HG03558 (cell line): ENCODE data around the gene GLDN.

ENCODE experiments used
- ATAC-seq: cut with Tn5 transposase; IDR thresholded peaks from one replicate; pipeline ENCODE4 v1.9.1; 2021; ENCODE audit warnings: moderate number of reproducible peaks; ENCODE audit not compliant: unreplicated experiment; ENCODE audit errors: extremely low read depth

The GLDN gene

DNA sequence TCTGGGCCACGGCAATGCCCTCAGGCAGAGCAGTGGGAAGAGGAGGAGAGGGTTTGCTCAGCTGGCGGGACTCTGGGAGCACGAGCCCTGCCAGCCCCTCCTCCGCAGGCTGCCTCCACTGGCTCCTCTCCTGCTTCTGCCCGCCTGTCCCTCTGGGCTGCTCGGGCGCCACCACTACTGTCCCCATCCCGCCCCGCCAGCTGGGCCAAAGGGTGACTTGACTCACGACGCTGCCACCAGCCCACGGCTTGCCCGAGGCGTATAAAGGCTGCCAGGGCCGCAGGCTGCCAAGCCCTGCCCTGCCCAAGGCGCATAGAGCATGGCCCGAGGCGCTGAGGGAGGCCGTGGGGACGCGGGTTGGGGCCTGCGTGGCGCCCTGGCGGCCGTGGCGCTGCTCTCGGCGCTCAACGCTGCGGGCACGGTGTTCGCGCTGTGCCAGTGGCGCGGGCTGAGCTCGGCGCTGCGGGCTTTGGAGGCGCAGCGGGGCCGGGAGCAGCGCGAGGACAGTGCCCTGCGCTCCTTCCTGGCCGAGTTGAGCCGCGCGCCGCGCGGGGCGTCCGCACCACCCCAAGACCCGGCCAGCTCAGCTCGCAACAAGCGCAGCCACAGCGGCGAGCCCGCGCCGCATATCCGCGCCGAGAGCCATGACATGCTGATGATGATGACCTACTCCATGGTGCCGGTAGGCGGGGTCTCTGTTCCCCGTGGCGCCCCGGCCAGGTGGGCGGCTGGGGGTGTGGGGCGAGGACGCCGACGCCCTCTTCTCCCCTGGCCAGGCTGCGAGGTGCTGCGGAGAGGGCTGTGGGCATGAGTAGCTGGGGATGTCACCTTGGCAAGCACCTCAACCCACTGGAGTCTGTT is at the start of gene GLDN:
Gene GLDN, plus strand, starts transcription at position 290 of the 861 bp plus-strand sequence. Its CDS starts 30 bp downstream, at position 320.
- ATAC-seq = no peak

DNA sequence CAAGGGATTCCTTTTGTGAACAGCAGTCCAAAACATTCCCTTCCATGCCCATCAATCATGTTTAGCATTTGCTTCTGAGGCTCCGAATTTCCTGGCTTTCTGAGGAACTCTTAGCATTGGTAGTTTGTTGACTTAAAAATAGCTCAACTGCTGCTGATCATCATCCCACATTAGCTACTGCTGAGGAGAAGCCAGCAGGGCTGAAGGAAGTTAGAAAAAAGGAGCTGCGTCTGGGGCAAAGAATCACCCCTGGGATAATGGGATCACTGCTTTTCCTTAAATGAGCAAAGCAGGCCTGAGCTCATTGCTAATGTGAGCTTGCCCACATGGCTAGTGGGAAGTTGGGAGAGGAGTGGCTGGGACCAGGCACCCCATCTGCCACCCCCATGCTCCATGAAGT is 42.8 kb upstream of the GLDN start:
- no peak for ATAC-seq

- ATAC-seq = no peak
Observed at GRCh38 chr15:51299187-51300015, 42.1 kb upstream of the GLDN start.

- ATAC-seq = no peak
Observed at GRCh38 chr15:51302480-51302879, 39.0 kb upstream of the GLDN start.

- no peak for ATAC-seq
Observed at GRCh38 chr15:51303462-51303980, 37.9 kb upstream of the GLDN start.

GRCh38 chr15:51307325-51307724 is 34.1 kb upstream of the GLDN start:
- no peak for ATAC-seq

DNA sequence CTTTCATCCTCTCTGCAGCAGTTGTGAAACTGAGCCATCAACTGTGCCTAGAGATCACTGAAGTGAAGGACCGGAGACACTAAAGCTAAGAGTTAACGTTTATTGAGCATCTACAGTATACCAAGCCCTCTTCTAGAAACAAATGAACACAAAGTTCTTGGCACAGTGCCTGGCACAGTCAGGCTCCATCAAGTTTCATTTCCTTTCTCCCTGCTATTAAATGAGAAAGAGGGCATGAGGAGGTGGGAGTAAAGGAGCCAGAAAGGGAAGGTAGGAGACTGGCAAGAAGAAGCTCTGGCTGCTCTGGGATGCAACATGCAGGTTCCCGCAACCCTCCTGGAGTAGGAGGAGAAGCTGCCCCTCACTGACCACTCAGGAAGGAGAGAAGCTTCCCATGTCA is 33.6 kb upstream of the GLDN start:
- ATAC-seq = no peak

- no peak for ATAC-seq
Observed at GRCh38 chr15:51310064-51310463, 31.4 kb upstream of the GLDN start.

GRCh38 chr15:51311510-51311909 is 29.9 kb upstream of the GLDN start:
- ATAC-seq = no peak

DNA sequence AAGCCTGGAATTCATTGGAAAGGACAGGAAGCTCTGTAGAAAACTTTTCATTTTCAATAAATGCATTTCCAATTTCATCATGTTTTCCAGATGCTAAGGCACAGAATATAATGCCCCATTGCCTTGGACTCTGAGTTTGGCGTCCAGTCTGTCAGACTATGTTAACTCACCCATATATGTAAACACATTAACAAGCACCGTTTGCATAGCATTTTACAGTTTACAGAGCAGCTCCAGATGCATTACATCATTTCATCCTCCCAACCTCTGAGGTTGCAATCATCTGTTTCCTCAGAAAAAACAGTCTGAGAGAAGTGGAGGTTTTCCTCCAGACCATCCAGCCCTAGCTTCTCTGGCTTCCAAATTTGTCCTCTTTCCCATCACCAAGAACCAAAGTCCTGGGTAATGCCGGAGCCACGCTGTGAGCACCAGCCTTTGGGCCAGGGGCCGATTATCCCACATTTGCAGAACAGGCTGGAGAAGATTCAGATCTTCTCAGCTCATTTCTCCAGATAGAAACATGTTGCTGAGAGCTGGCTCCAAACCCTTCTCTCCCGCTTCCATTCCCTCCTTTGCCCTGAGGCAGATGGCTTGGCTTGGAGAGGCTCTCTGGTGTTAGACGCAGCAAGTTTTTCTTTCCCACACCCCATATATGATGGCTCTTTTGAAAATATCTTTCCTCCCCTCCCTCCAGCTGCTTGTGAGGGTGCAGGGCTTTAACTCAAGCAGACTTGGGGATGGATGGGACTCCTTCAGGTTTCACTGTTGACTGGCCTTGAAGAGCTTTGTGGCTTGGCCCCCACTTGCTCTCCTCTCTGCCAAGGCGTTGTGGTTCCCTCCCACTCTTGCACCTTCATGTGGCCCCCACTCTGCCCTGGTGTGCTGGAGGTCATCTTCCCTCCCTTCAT is 29.0 kb upstream of the GLDN start:
- no peak for ATAC-seq

GRCh38 chr15:51313074-51313393 is 28.4 kb upstream of the GLDN start:
- no peak for ATAC-seq

- ATAC-seq = no peak
Observed at GRCh38 chr15:51313644-51314280, 27.7 kb upstream of the GLDN start.

DNA sequence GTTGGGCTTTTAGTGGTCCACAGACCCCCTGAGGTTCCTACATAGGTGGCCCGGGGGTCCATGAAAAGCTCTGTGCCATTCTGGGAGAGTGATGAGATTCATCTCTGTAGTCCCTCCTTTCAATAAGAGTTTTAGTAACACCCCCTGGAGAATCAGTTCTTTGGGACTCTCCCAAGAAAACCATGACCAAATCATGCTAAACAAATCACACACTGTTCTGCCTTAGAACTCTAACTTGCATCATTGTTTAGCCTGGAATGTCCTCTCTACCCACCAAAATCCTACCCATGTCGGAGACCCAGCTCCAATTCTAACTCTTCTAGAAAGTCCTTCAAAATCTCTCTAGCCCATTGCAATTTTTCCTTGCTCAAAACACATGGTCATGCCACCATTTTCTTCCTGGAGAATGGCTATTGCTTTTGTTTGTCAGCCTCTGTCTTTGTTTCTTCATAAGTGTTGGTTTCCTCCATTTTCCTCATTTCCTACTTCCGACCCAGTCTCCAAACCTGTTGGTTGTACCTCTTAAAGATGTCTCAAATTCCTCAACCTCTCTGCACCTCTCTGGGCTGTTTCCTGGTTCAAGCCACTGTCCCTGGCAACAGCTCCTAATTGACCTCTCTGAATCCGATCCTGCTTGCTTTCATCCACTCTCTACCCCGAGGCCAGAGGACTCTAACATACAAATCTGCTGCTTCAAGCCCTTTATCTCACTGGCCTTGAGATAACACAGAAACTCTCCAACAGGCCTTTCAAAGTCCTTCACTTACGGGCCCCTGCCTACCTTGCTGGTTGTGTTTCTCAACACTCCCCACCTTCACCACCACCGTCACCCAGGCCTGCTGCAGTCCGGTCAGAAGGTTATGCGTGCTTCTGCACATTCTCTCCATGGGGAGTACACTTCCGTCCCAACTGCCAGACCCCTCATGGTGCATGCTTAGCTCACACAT is 26.8 kb upstream of the GLDN start:
- ATAC-seq = no peak

DNA sequence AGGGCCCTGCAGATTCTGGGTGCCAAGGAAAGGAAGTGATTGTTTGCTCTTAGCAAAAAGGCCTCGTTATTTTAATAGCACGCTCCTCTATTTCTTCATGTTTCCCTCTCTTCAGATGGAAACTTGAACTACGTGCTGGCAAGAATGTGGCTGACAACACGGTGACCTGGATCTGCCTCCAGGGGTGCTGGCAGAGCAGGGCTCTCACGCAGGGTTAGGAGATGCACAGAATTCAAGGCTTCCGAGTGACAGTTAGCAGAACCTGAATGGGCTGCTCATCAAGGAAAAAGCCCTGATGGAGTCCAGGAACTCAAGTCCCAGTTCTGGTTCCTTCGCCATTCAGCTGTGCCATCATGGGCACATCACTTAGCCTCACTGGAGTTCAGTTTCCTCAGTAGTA is 25.7 kb upstream of the GLDN start:
- ATAC-seq = no peak

DNA sequence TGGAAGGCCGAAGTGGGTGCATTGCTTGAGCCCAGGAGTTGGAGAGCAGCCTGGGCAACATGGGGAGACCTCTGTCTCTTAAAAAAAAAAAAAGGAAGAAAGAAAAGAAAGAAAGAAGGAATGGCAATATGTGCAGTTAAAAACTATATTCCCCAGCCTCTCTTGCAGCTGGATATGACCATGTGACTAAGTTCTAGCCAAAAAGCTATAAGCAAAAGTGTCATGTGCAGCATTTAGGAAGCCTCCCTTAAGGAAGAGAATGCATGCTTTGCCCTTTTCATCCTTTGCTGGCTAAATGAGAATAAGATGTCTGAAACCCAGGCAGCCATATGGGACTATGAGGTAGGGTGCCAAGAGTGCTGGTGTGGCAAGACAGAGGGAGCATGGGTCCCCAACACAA is 24.8 kb upstream of the GLDN start:
- ATAC-seq = no peak

DNA sequence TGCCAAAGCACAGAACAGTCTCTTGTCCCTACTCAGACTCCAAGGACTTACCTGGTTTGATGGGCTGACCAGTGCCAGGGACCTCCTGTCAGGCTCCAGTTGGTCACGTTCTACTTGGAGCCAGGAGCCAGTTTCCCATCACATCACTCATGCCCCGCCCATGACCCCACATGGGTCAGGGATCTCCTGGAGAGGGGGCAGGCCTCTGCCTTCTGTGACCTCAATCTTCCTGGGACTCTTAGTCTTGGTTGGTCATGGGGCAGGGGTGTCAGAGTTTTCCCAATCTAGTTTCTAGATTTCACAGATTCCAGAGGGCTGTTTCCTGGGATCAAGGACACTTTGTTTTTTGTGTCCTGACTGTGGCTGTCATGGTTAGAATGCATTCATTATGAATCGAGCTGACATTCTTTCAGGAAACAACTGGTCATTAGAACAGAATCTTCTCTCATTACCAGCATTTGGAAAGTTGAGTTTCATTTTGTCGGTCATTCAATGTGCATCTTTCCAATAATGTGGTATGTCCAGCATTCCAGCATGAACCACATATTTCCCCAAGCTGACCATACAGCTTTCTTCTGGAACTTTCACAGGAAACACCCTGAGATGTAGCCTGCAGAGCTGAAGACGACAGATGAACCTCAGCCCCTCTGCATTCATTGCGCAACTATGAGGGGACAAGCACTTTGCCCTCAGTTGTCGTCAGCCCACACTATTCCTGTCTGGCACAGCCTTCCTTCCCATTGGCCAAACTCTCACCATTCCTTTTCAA is 22.9 kb upstream of the GLDN start:
- ATAC-seq = no peak

DNA sequence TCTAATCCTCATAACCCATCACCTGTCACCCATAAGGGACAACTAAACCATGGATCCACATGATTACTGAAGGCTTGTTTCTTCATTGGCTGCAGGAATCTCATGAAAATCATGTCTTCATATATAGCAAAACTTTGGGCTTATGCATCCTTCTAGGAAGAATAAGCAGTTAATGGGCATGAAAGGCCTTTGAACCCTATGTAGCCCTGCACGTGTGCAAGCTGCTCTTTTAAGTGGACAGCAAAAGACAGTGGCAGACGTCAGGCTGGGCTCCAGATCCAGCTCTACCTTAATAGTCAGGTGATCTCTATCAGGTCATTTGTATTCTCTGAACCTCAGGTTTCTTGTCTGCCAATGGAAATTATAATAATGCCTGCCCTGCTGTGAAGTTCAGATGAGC is 21.9 kb upstream of the GLDN start:
- no peak for ATAC-seq

DNA sequence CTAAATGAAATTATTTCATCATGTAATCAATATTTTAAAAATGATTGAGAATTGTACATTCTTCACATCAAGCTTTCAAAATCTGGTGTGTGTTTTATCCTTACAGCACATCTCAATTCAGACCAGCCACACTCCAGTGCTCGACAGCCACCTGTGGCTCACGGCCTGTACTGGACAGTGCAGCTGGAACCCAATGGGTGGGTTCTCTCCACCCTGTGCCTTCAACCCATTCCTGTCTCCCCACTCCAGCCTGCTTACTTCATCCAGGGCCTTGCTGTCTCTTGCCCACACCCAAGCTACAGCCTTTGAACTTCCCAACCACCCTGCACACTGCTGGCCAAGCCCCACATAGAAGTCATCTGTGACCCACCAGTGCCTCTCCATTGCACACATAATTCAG is 20.6 kb upstream of the GLDN start:
- ATAC-seq = no peak
